GM20431 (cell line): ENCODE data around the gene RABGGTB.
"Not testable (repeated sequence)": the region's sequence is repeated elsewhere in the genome, so short reads cannot be mapped to it uniquely, and the experiment has no call there.

Experiments
- in situ Hi-C: fragments of 300-500 bp; cut with MseI, MboI; formaldehyde crosslinking; loops from one replicate; pipeline ENCODE4 v1.15.0; 2020; ENCODE audit warnings: low sequenced_read_pairs; ENCODE audit not compliant: unreplicated experiment

RABGGTB gene

DNA sequence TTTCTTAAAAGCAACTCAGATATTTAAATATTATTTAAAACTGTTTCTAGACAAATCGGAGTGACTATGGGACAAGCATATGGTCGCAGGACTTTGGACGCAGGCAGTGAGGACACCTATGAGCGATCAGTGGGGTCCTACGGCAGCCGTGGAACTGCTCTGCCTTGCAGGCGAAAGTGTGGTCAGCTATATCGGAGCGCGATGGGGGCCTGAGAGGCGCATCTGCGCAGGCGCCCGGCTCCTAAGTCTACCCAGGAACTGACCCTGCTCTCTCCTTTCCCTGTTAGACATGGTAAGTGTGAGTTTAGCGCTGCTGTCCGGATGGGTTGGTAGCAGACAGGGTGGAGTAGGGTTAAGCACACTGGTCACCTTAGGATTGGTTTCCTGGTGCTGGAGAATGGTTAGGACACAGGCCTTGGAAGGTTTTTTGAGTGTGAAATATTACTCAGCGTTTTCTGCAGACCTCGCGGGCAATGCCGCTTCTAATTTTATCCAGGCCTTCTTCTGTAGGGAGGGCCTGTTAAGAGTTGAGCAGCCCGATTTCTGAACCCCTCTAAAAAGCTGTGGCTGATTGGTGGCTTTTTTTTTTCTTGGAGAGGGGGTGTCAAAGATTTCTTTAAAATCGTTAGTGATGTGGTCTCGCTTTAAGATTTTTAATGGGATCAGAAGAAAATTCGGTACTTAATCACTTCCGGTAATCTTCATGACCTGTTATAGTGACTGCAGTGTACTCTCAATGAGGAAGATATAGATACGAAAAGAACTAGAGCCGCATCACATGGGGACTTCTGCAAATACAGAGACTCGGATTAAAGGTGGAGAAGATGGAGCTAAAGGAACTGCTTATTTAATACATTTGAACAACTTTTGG is at the start of gene RABGGTB:
RABGGTB (plus strand) TSS at position 274 of the 871 bp plus-strand sequence; CDS start at position 290, 16 bp downstream.
- in situ Hi-C loops: no loop called here

DNA sequence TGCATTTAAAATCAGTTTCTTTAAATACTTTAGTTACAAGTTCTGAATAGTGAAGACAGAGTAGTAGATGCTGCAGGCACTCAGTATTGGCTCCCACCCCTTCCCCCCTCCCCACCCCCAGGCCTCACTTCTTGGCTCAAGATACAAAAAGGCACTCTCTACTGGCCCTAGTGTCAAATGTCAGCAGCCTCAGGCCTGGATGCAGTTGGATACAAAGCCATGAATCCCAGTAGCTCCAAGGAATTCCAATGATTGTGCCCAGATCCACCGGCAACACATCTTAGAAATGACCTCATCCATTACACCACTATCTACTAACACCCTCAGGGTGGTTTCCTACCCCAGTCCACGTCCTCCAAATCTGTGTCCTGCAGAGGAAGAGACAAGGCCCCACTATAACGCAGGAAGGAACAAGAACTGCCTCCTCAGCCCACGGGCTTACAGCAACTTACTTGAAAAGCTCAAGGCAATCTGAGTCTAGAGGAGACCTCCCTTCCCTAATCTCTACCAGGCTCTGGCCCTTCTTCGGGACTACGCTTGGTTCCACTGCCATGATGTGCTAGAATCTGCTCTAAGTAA is 43.9 kb upstream of the RABGGTB start:
- in situ Hi-C loops: no loop called here

DNA sequence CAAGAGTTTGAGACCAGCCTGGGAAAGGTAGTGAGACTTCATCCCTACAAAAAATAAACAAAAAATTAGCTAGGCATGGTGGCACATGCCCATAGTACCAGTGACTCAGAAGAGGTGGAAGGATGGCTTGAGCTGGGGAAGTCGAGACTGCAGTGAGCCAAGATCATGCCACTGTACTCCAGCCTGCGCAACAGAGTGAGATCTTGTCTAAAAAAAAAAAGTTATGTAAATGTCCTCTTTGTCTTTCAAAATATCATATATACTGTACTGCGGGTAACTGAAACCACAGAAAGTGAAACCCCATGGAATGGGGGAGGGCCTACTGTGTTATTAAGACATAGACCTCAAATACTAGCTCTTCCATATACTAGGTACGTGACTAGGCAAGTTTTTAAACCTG is 40.8 kb upstream of the RABGGTB start:
- in situ Hi-C loops: no loop called here

DNA sequence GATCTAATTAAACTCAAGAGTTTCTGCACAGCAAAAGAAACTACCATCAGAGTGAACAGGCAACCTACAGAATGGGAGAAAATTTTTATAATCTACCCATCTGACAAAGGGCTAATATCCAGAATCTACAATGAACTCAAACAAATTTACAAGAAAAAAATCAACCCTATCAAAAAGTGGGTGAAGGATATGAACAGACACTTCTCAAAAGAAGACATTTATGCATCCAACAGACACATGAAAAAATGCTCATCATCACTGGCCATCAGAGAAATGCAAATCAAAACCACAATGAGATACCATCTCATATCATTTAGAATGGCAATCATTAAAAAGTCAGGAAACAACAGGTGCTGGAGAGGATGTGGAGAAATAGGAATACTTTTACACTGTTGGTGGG is 28.8 kb upstream of the RABGGTB start:
- in situ Hi-C loops: not testable (repeated sequence)

DNA sequence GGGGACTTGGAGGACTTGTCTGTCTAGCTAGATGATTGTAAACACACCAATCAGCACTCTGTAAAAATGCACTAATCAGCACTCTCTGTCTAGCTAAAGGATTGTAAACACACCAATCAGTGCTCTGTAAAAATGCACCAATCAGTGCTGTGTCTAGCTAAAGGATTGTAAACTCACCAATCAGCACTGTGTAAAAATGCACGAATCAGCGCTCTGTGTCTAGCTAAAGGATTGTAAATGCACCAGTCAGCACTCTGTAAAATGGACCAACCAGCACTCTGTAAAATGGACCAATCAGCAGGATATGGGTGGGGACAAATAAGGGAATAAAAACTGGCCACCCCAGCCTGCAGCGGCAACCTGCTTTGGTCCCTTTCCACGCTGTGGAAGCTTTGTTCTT is 27.5 kb upstream of the RABGGTB start:
- in situ Hi-C loops: not testable (repeated sequence)

DNA sequence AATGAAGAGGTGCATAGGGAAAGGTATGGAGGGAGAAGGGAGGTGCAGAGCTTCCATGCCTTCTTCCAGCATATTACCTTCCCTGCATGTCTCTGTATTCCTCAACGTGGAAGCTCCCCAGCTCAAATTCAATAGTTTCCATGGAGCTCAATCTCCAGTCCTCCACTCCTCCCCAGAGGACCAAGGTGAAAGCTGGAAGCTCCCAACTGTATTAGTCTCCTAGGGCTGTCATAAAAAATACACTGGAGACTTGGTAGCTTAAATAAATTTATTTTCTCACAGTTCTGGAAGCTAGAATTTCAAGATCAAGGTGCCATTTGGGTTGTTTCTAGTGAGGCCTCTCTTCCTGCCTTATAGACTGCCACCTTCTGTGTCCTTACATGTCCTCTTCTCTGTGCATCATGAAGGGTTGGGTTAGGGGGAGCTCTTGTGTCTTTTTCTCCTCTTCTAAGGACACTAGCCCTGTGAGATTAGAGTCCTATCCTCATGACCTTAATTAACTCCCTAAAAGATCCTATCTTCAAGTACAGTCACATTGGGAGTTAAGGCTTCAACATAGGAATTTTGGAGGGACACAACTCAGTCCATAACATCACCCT is 21.9 kb upstream of the RABGGTB start:
- in situ Hi-C loops: no loop called here

DNA sequence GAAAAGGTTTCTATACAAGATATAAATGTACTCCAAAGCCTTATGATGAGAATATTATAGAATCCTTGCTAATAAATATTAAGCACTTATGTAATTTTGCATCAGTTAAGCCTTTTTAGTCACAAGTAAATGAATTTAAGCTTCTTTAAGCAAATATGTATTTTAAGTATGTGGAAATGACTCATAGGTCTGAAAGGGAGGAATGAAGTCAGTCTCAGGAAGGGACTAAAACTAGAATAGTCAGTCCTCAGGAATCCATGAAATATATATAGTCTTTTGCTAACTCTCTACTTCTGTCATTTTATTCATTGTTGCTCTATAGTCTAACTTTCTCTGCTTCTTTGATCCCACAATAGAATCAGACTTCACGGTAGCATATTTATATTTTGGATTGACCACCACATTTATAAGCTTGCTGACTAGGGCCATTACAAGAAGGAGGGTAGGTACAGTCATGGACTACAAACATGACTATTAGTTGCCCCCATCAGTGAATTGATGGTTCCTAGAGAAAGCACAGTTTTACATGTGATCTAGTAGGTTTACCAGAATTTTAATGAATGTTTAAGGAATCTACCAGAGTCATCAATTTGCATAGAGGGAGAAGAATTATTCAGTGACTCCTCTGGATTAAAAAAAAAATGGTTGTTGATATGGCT is 20.2 kb upstream of the RABGGTB start:
- in situ Hi-C loops: no loop called here

DNA sequence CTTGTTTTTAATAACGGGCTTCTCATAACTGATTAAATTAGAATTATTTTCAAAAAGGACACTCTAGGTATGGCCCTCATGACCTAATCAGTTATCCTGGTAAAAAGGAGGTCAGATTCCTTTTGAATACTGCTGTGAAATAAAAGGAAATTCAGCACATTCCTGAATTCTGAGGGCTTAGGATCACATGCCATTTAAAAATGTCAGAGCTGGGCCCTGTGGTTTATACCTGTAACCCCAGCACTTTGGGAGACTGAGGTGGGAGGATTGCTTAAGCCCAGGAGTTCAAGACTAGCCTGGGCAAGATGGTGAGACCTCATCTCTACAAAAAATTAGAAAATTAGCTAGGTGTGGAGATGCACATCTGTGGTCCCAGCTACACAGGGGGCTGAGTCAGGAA is 18.0 kb upstream of the RABGGTB start:
- in situ Hi-C loops: no loop called here

DNA sequence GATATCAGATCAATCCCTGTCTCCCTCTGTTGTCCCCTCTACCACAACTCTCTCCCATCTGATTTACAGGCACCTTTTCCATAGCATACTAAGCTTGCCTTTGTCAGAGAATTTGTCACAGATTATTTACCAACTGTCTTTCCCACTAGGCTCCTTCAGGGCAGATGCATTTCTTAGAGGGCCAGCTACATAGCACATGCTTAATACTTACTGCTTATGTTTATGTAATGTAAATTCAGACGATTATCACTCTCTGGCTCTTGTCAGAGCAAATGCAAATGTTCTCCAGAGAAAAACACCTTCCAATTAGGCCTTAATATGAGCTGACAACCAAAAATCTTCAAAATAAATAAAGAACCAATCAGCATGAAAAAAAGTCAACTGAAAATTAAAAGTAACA is 15.3 kb upstream of the RABGGTB start:
- in situ Hi-C loops: no loop called here

DNA sequence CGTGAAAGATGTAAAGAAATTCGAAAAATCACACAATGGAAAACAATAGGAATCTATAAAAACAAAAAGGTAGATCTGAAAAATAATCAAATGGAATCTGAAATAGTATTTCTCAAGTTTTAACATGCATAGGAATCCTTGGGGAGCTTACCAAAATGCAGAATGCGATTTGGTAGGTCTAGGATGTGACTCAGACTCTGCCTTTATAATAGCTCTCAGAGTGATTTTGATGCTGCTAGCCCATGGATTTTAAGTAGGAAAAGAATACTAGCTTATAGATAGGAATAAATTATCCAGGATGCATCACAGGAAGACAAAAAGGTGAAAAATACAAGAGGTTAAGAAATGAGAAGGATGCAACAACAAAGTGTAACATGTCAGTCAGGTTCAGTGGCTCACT is 14.1 kb upstream of the RABGGTB start:
- in situ Hi-C loops: no loop called here

DNA sequence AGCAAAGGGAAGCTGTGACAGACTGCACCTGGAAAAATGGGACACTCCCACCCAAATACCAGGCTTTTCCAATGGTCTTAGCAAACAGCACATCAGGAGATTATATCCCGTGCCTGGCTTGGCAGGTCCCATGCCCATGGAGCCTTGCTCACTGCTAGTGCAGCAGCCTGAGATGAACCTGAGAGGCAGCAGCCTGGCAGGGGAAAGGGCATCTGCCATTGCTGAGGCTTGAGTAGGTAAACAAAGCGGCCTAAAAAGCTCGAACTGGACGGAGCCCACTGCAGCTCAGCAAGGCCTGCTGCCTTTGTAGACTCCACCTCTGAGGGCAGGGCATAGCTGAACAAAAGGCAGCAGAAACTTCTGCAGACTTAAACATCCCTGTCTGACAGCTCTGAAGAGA is 8.2 kb upstream of the RABGGTB start:
- in situ Hi-C loops: not testable (repeated sequence)

DNA sequence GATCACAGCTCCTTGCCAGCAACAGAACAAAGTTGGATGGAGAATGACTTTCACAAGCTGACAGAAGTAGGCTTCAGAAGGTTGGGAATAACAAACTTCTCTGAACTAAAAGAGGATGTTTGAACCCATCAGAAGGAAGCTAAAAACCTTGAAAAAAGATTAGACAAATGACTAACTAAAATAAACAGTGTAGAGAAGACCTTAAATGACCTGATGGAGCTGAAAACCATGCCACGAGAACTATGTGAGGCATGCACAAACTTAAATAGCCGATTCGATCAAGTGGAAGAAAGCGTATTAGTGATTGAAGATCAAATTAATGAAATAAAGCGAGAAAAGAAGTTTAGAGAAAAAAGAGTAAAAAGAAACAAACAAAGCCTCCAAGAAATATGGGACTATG is 7.4 kb upstream of the RABGGTB start:
- in situ Hi-C loops: not testable (repeated sequence)

DNA sequence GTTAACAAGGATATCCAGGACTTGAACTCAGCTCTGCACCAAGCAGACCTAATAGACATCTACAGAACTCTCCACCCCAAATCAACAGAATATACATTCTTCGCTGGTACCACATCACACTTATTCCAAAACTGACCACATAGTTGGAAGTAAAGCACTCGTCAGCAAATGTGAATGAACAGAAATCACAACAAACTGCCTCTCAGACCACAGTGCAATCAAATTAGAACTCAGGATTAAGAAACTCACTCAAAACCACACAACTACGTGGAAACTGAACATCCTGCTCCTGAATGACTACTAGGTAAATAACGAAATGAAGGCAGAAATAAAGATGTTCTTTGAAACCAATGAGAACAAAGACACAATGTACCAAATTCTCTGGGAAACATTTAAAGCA is 5.9 kb upstream of the RABGGTB start:
- in situ Hi-C loops: not testable (repeated sequence)

DNA sequence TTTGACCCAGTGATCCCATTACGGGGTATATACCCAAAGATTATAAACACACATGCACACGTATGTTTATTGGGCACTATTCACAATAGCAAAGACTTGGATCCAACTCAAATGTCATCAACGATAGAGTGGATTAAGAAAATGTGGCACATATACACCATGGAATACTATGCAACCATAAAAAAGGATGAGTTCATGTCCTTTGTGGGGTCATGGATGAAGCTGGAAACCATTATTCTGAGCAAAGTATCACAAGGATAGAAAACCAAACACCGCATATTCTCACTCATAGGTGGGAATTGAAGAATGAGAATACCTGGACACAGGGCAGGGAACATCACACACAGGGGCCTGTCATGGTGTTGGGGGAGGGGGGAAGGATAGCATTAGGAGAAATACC is 2.1 kb upstream of the RABGGTB start:
- in situ Hi-C loops: not testable (repeated sequence)

DNA sequence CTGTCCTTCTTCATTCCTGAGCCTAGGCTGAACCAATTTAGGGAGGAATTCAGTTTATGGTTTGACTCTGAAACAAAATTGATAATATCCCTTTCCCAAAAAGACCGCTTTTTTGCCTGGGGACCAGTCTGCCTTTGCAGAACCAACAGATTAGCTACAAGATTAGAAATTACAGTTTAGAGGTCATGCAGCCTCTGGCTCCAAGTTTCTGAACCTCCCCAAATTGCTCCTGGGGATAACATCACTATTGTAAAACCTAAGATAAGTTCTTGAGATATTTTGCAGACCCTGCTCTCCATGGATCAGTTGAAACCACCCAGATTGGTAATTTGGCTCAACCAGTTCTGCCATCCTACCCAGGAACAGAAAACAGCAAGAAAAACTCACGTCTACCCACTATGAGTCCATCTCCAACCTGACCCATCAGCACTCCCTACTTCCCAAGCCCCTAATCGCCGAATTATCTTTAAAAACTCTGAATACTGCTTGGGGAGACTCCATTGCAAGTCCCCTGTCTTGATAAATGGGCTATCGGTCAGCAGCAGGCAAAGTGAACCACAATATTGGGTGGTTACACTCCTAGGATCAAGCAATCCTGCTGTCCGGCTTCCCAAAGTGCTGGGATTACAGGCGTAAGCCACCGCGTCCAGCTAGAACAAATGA is 605 bp upstream of the RABGGTB start:
- in situ Hi-C loops: no loop called here

DNA sequence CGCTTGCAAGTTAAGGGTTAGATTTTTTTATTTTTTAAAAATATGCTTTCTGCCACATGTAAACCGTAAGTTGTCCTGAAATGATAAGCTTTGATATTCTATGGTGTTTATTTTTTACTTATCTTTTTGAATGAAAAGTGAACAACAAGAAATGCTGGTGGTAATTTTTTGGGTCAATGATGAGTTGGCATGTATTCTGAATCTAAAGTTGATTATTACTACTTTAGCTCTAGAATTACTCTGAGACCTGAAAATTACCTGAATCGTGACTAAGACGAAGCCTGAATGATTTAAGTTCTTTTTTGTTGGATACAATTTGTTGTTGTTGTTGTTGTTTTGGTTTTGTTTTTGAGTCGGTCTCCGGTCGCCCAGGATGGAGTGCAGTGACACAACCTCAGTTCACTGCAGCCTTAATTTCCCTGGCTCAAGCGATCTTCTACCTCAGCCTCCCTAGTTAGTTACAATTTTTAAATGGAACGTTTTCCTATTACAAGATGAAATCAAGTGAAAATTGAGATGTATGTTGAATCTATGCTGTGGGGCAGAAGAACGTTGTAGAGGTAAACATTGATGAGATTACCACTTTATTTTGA is 941 bp downstream of the RABGGTB start:
- in situ Hi-C loops: no loop called here

DNA sequence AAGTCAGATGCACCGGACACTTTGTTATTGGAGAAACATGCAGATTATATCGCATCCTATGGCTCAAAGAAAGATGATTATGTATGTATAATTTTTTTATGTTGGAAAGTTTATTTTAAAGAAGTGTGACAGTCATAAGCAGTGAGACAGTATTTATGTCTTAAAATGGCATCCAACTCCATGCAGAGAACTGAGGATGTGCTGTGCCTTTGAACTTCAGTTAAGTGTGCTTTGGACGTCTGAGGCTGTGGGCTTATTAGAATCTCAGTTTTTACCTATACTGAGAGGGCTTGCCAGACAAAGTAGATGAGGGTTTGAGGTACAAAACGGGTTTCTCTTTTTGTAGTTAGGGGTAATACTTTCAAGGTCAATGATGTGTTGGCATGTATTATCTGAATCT is 1.5 kb downstream of the RABGGTB start:
- in situ Hi-C loops: no loop called here

DNA sequence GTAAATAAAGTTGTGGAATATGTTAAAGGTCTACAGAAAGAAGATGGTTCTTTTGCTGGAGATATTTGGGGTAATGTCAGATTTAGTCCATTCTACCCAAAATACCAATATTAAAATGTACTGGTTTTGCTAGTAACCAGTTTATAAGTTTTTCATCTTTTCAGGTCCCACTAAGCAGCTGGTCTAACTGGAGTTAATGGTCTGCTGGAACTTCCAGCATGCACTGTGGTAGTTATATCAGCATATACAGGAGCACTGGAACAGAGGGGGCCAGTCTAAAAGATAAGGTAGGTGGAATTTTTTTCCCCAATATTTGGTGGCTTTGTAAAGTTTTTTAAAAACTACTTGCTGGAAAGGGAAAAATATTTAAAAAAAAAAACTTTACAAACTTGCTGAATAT is 3.9 kb downstream of the RABGGTB start:
- in situ Hi-C loops: no loop called here

DNA sequence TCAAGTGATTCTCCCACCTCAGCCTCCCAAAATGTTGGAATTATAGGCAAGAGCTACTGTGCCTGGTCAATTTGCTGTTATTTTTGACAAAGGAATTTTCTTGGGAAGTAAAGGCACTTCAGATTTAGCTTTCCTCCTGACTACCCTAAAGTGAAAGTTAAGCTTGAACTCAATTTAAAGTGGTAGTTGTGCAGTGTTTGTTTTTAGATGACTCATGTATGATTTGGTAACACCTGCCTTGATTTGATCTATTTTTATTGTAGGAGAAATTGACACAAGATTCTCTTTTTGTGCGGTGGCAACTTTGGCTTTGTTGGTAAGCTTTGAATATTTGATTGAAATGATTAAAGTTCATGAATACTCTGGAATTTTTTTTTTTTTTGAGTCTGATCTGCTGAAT is 5.0 kb downstream of the RABGGTB start:
- in situ Hi-C loops: no loop called here

DNA sequence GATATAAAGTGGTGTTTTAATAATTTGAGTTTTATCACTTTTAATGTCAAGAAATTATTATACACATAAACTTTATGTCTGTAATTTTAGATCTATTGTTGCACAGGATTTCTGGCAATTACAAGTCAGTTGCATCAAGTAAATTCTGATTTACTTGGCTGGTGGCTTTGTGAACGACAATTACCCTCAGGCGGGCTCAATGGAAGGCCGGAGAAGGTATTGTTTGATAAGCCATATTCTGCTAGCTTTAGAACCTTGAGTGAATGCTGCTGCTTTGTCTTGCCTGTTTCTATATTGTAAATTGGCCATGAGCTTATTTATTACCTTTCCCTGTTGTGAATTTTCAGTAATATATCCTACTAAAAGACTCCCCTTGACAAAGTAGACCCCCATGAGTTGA is 6.0 kb downstream of the RABGGTB start:
- in situ Hi-C loops: no loop called here
